Stomach (tissue), 4 donors: Measurements from ENCODE around the gene MPP1.

ENCODE experiments used
- CTCF ChIP-seq, 7 experiments: fragments of 450-650 bp in 4 of 7; fragments of 200-600 bp in 3 of 7; sonication (generic) in 3 of 7; IDR thresholded peaks; one replicate each; pipeline ENCODE4 v1.5.1; 2016 to 2019; ENCODE audit warnings: antibody characterized with exemption in 7 of 7, control low read depth in 2 of 7, mild to moderate bottlenecking in 1 of 7
- EP300 ChIP-seq: sonication (generic); formaldehyde crosslinking; IDR thresholded peaks from one replicate; pipeline ENCODE4 v1.6.1; 2017; ENCODE audit warnings: antibody characterized with exemption

GRCh38 chrX:154804261-154804956 lies 876 bp downstream of the MPP1 start:
- TF ChIP-seq EP300 (no peak), CTCF (IDR thresholded peaks at IDR 0.05) (no peak)
